ENCODE data around the gene SCAPER.
"Not testable (repeated sequence)": the region's sequence is repeated elsewhere in the genome, so short reads cannot be mapped to it uniquely, and the experiment has no call there.

Gene SCAPER

DNA sequence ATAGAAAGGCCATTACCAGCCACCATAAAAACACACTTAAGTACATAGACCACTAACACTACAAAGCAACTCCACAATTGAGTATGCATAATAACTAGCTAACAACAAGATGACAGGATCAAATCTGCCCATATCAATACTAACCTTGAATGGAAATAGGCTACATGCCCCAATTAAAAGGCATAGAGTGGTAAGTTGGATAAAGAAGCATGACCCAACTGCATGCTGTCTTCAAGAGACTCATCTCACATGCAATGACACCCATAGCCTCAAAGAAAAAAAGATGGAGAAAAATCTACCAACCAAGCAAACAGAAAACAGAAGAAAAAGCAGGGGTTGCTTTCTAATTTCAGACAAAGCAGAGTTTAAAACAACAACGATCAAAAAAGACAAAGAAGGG lies 349.9 kb downstream of the SCAPER start:
- no peak for DNase-seq

- DNase-seq, result no peak
Observed at GRCh38 chr15:76553564-76553963, 351.6 kb downstream of the SCAPER start.

GRCh38 chr15:76553102-76553501 lies 352.0 kb downstream of the SCAPER start:
- DNase-seq, result no peak

- DNase-seq, result no peak
Observed at GRCh38 chr15:76546805-76547204, 358.3 kb downstream of the SCAPER start.

- DNase-seq, result peak in 1 of 3 experiments; percentile 9
Observed at GRCh38 chr15:76533995-76534394, 371.1 kb downstream of the SCAPER start.

DNA sequence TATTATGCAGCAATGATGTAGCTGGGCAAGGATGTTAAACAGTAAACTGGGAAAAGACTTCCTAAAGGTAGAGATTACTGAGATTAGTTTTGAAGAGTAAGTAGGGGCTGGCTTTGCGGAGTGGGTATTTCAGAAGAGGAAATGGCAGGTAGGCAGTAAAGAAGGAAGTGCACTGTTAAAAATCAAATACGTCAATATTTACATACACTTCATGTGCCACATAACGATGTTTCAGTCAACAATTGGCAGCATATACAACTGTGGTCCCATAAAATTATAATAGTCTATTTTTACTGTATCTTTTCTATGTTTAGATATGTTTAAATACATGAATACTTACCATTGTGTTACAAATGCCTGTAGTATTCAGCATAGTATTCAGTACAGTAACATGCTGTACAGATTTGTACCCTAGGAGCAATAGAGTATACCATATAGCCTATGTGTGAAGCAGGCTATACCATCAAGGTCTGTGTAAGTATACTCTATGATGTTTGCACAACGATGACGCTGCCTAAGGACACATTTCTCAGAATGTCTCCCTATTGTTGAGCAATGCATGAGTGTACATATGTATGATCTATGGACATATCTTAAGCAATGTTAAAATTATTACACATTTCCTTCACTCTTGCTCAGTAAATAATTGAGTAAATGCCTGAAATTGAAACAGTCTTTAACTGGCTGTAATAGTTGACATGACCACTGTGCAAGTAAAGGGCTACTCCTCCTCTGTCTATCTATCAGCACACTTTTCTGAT lies 371.9 kb downstream of the SCAPER start:
- peak in 2 of 3 experiments; percentile 24 to 71 for DNase-seq

DNA sequence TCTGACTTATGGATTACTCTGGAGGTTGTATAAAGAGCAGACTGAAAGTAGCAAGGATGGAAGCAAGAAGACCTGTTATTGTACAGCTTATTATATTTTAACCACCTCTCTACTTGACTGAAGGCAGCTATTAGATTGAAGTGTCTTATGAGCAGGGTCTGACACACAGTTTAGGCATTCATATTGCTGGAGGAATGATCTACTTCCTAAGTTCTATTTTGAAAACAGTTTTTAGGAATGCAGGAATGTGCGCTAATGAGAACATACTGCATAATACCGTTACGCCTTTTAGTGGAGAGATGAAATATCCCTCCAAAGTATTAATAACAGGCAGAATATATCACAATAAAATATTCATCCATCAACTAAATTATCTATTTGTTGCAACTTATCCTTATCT lies 375.2 kb downstream of the SCAPER start:
- no peak for DNase-seq

GRCh38 chr15:76526111-76526510 lies 379.0 kb downstream of the SCAPER start:
- no peak for DNase-seq

DNA sequence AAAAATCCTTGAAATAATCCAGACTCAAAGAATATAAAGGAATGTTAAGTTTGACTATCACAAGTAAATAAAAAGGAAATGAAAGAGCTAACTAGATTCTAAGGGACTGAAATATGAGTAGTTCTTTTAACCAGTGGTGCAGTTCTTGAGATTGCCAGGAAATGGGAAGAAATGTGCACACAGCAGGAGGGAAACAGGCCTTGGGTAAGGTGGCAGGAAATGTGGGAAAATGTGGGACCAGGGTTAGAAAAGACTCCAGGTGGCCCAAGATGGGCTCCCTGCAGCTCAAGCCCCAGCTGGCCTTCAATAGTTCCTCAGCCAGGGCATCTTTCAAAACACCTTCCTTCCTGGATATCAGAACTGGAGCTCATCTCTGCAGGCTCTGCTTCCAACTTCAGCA lies 387.2 kb downstream of the SCAPER start:
- DNase-seq, result peak in 1 of 3 experiments; percentile 21

- peak in 2 of 3 experiments; percentile 84 to 98 for DNase-seq
Observed at GRCh38 chr15:76514282-76514681, 390.9 kb downstream of the SCAPER start.

DNA sequence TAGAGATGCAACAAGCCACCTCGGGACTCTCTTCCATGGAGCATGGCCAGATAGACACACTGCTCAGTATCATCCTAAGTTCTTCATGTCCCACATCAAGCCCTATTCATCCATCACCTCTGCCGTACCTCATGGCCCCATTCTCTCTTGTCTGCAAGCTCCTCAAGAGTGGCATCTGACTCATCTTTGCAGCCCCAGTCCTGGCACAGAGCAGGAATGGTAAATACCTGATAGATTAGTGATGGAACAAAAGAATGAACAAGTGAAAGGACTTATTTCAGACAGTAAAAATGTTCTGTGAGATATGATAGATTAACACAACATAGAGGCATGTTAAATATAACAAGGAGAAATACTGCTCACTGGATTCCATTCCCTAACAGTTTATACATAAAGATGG lies 392.2 kb downstream of the SCAPER start:
- DNase-seq, result peak in 1 of 3 experiments; percentile 38

DNA sequence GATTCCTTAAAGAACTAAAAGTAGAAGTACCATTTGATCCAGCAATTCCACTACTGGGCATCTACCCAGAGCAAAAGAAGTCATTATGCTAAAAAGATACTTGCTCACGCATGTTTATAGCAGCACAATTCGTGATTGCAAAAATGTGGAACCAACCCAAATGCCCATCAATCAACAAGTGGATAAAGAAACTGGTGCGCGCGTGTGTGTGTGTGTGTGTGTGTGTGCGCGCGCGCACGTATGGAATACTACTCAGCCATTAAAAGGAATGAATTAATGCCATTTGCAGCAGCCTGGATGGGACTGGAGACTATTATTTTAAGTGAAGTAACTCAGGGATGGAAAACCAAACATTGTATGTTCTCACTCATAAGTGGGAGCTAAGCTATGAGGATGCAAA lies 394.5 kb downstream of the SCAPER start:
- not testable (repeated sequence) for DNase-seq

DNA sequence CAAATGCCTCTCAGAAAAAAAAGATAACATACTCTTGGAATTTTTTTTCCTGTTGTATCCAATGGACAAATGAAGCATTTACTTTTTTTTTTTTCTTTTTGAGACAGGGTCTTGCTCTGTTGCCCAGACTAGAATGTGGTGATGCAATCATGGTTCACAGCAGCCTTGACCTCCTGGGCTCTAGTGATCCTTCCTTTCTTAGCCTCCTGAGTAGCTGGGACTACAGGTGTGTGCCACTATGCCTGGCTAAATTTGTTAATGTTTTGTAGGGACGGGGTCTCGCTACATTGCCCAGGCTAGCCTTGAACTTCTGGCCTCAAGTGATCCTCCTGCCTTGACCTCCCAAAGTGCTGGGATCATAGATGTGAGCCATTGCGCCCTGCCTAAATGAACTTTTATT lies 401.3 kb downstream of the SCAPER start:
- DNase-seq, result no peak

DNA sequence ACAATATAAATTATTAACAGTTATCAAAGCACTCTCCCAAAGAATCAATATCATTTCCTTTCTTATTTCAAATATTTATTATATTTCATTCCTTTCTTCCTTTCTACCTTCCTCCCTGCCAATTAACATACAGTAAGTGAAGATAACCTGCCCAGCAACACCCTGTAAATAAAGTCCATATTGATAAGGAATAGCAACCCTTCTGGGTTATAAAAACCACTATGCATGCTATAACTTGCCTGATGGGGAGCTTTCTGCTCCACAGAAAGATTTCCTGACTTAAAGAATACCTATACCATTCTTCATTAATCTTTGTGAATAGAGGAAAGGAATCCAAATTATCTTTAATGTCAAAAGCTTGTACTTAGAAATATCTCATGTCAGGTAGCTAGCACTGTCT lies 402.0 kb downstream of the SCAPER start:
- DNase-seq, result no peak

- no peak for DNase-seq
Observed at GRCh38 chr15:76502678-76503077, 402.5 kb downstream of the SCAPER start.

- not testable (repeated sequence) for DNase-seq
Observed at GRCh38 chr15:76502185-76502584, 403.0 kb downstream of the SCAPER start.

DNA sequence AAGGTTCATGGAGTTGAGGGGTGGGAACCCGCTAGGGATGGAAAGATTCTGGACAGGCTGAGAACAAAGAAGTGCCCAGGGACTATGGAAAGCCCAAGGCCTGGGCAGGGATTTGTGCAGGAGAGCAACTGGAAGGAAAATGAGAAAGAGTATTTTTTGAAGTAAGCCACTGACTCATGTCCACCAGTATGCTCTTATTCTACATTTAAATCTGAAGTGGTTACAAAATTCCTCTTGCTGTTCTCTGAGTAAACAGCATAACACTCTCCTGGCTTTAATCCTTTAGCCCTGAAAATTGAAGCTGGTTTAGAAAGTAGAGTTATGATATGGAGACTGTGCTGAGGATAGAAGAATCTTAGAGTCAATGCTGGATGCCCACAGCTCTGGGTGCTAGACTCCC lies 403.4 kb downstream of the SCAPER start:
- DNase-seq, result no peak

- DNase-seq, result no peak
Observed at GRCh38 chr15:76501011-76501410, 404.1 kb downstream of the SCAPER start.

DNA sequence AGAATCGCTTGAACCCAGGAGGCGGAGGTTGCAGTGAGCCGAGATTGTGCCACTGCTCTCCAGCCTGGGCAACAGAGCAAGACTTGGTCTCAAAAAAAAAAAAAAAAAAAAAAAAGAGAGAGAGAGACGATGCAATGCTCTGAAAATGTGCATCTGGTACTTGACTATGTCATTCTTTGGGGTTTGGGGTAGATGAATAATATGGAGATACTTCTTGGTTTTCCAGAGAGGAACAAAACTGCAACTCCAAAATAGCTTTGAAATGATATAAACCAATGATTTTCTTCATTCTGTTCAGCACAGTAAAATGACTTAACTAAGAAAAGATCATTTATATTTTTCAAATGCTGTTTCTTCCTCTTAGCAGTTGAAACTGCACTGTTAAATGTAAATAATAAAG lies 409.7 kb downstream of the SCAPER start:
- no peak for DNase-seq

- no peak for DNase-seq
Observed at GRCh38 chr15:76492538-76492937, 412.6 kb downstream of the SCAPER start.

- DNase-seq, result no peak
Observed at GRCh38 chr15:76483752-76484151, 421.4 kb downstream of the SCAPER start.

DNA sequence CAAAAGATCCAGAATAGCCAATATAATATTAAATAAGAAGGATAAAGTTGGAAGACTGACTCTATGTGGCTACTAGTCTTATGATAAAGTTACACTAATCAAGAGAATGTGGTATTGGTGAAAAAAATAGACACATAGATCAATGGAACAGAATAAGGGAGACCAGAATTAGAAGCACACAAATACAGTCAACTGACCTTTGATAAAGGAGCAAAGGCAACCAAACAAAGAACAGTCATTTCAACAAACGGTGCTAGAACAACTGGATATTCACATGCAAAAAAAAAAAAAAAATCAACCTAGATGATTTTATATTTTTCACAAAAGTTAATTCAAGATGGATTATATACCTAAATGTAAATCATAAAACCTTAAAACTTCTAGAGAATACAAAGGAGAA lies 422.1 kb downstream of the SCAPER start:
- no peak for DNase-seq

GRCh38 chr15:76480267-76480666 lies 424.9 kb downstream of the SCAPER start:
- DNase-seq, result no peak

DNA sequence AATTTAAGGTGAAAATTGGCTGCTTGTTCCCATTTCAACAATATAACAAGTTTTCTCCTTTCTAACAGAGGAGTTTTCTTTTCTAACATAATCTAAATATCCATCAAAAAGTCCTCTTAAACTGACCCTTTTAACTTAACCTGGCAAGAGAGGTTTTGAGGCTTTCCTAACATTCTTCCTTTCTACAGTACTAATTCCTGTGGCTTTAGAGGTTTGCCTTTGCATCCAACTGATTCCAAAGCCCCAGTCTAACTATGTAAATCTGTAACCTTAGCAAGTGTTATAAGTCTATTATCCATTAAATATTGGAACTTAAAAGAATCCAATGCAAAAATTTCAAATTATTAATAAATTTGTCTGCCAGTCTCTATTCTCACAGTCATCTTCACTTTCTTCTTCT lies 434.4 kb downstream of the SCAPER start:
- DNase-seq, result no peak

- DNase-seq, result no peak
Observed at GRCh38 chr15:76468722-76469121, 436.4 kb downstream of the SCAPER start.
